WTC11 (cell line): Measurements from ENCODE around the gene NEO1. TPM values are rescaled to one million over a fixed set of nuclear protein-coding genes. Genes with fewer than 3 reads are reported as not detected.

Experiments used
- ATAC-seq: fragments of 200-7000 bp; cut with Tn5 transposase; 2 replicates; pipeline ENCODE4 v1.10.0; 2021; ENCODE audit warnings: mild to moderate bottlenecking, moderate library complexity
- CTCF ChIA-PET: fragments of 300-600 bp; sonication (Branson Sonifier 250); formaldehyde crosslinking; loops from one replicate; lab custom pipeline; 2021; ENCODE audit warnings: antibody characterized with exemption; lab: Charles Lee
- POLR2A ChIA-PET: fragments of 350-600 bp; sonication (Branson Sonifier 250); formaldehyde crosslinking; loops from one replicate; lab custom pipeline; 2021; ENCODE audit warnings: antibody characterized with exemption; lab: Charles Lee
- DNase-seq: peaks from one replicate; pipeline ENCODE4 v3.0.0; 2021; ENCODE audit warnings: low spot score
- H3K27ac Mint-ChIP-seq: 2 replicates; pipeline ENCODE4 v1.8.0; 2021; ENCODE audit warnings: mixed read lengths
- H3K27me3 Mint-ChIP-seq: 2 replicates; pipeline ENCODE4 v1.8.0; 2021; ENCODE audit warnings: low read depth, mild to moderate bottlenecking, moderate library complexity, mixed read lengths
- H3K36me3 Mint-ChIP-seq: 2 replicates; pipeline ENCODE4 v1.8.0; 2021; ENCODE audit warnings: mixed read lengths
- H3K4me1 Mint-ChIP-seq: 2 replicates; pipeline ENCODE4 v1.8.0; 2022; ENCODE audit warnings: mixed read lengths
- H3K4me3 Mint-ChIP-seq: 2 replicates; pipeline ENCODE4 v1.8.0; 2021; ENCODE audit warnings: mild to moderate bottlenecking, moderate library complexity, mixed read lengths
- H3K9me3 Mint-ChIP-seq: 2 replicates; pipeline ENCODE4 v1.8.0; 2021; ENCODE audit warnings: mixed read lengths
- ATF3 ChIP-seq: sonication (generic); formaldehyde crosslinking; conservative IDR thresholded peaks from 2 replicates; pipeline ENCODE4 v1.8.1; 2022; ENCODE audit warnings: mild to moderate bottlenecking, missing genetic modification reagents
- CREM ChIP-seq: sonication (generic); formaldehyde crosslinking; IDR thresholded peaks from 2 replicates; pipeline ENCODE4 v1.8.1; 2022; ENCODE audit warnings: mild to moderate bottlenecking, missing genetic modification reagents, moderate library complexity
- E2F1 ChIP-seq: sonication (generic); formaldehyde crosslinking; IDR thresholded peaks from 2 replicates; pipeline ENCODE4 v1.8.0; 2022; ENCODE audit warnings: mild to moderate bottlenecking, missing genetic modification reagents
- ESRRA ChIP-seq: sonication (generic); formaldehyde crosslinking; IDR thresholded peaks from 2 replicates; pipeline ENCODE4 v1.8.1; 2022; ENCODE audit warnings: mild to moderate bottlenecking, missing genetic modification reagents, borderline replicate concordance
- FOXK1 ChIP-seq: sonication (generic); formaldehyde crosslinking; IDR thresholded peaks from 2 replicates; pipeline ENCODE4 v1.8.0; 2022; ENCODE audit warnings: mild to moderate bottlenecking, moderate library complexity, missing genetic modification reagents
- HMGXB4 ChIP-seq: sonication (generic); formaldehyde crosslinking; IDR thresholded peaks from 2 replicates; pipeline ENCODE4 v1.8.1; 2023; ENCODE audit warnings: mild to moderate bottlenecking, moderate library complexity, missing genetic modification reagents
- IRF1 ChIP-seq: sonication (generic); formaldehyde crosslinking; IDR thresholded peaks from 2 replicates; pipeline ENCODE4 v1.8.0; 2023; ENCODE audit warnings: missing genetic modification reagents
- JUN ChIP-seq: sonication (generic); formaldehyde crosslinking; IDR thresholded peaks from 2 replicates; pipeline ENCODE4 v1.8.0; 2023; ENCODE audit warnings: mild to moderate bottlenecking, missing genetic modification reagents
- MAX ChIP-seq: sonication (generic); formaldehyde crosslinking; IDR thresholded peaks from 2 replicates; pipeline ENCODE4 v1.8.0; 2022; ENCODE audit warnings: mild to moderate bottlenecking, missing genetic modification reagents
- MXD4 ChIP-seq: fragments of 250-450 bp; sonication (Bioruptor Pico); IDR thresholded peaks from 2 replicates; pipeline ENCODE4 v1.8.0; 2021; ENCODE audit warnings: mild to moderate bottlenecking, moderate library complexity, borderline replicate concordance
- NFE2L1 ChIP-seq: sonication (generic); formaldehyde crosslinking; IDR thresholded peaks from 2 replicates; pipeline ENCODE4 v1.8.1; 2023; ENCODE audit warnings: missing genetic modification reagents
- NFYB ChIP-seq: sonication (generic); formaldehyde crosslinking; conservative IDR thresholded peaks from 2 replicates; pipeline ENCODE4 v1.8.0; 2022; ENCODE audit warnings: low read depth, missing genetic modification reagents
- NR1H2 ChIP-seq: sonication (generic); formaldehyde crosslinking; IDR thresholded peaks from 2 replicates; pipeline ENCODE4 v1.9.0; 2021; ENCODE audit warnings: mild to moderate bottlenecking, moderate library complexity, missing genetic modification reagents
- NR3C1 ChIP-seq: sonication (generic); formaldehyde crosslinking; conservative IDR thresholded peaks from 2 replicates; pipeline ENCODE4 v1.8.1; 2023; ENCODE audit warnings: low read depth, mild to moderate bottlenecking, missing genetic modification reagents
- SP1 ChIP-seq: sonication (generic); formaldehyde crosslinking; conservative IDR thresholded peaks from 2 replicates; pipeline ENCODE4 v1.8.1; 2022; ENCODE audit warnings: missing genetic modification reagents
- TCF7 ChIP-seq: sonication (generic); formaldehyde crosslinking; IDR thresholded peaks from 2 replicates; pipeline ENCODE4 v1.8.0; 2022; ENCODE audit warnings: mild to moderate bottlenecking, low read depth, missing genetic modification reagents, moderate library complexity
- USF2 ChIP-seq: sonication (generic); formaldehyde crosslinking; IDR thresholded peaks from 2 replicates; pipeline ENCODE4 v1.8.1; 2023; ENCODE audit warnings: mild to moderate bottlenecking, missing genetic modification reagents, moderate library complexity
- ZNF263 ChIP-seq: sonication (generic); formaldehyde crosslinking; IDR thresholded peaks from 2 replicates; pipeline ENCODE4 v1.8.1; 2022; ENCODE audit warnings: low read depth, mild to moderate bottlenecking, moderate library complexity, missing genetic modification reagents
- ZNF671 ChIP-seq: fragments of 250-450 bp; sonication (Bioruptor Pico); IDR thresholded peaks from 2 replicates; pipeline ENCODE4 v1.8.0; 2021; ENCODE audit warnings: mild to moderate bottlenecking
- total RNA-seq: library from RNA; stranded (reverse); gene quantifications from 3 replicates; pipeline ENCODE4 v1.2.3, GENCODE V29; 2021
- TF ChIP-seq, protein P1 (sequence below): sonication (generic); formaldehyde crosslinking; IDR thresholded peaks from 2 replicates; pipeline ENCODE4 v1.8.0; 2022; ENCODE audit warnings: mild to moderate bottlenecking, missing genetic modification reagents
- TF ChIP-seq, protein P2 (sequence below): sonication (generic); formaldehyde crosslinking; IDR thresholded peaks from 2 replicates; pipeline ENCODE4 v1.8.1; 2022; ENCODE audit warnings: mild to moderate bottlenecking, missing genetic modification reagents, moderate library complexity, borderline replicate concordance

The NEO1 gene
- total RNA-seq, 1 experiment from 2014 or later, result 37.1 TPM

DNA sequence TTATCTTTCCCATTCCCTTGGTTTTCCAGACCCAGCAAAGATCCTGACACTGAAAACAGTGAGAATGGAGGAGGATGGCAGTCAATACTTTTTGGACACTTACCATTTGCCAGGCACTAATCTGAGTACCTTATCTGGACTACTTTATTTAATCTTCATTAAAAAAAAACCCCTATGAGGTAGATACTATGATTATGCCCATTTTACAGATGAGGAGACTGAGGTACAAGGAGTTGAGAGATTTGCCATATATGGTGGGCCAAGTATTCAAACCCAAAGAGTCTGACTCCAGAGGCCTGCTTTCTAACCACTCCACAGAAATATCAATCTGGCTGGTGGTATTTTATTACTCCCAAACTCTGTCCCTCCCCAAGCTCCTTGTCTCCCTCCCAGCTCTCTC is 296.9 kb downstream of the NEO1 start (continued):
- no peak for TF ChIP-seq E2F1 (CRISPR knock-in tag)
- no peak for TF ChIP-seq NR1H2 (CRISPR knock-in tag)
- no peak for TF ChIP-seq ZNF263

DNA sequence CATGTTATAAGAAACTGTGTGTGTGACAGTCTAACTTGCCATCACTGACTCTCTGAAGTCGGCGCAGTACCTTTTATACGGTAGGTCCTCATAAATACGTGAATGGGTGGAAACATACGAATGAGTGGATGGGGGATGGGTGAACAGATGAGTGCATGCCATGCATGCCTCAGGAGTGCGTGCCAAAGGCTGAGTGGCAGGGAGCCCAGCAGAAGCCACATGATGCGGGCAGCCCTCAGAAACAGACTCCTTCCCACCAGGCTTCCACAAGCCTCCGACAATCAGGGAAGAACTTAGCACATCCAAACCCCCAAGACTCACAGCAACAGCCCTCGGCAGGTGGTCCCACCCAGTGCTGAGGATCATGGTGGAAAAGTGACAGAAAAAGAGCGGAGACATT is 299.8 kb downstream of the NEO1 start:
- ATAC-seq, result no peak
- Mint-ChIP-seq H3K4me3 (no peak overlapping the region), H3K27ac (no peak overlapping the region), H3K4me1 (peaks cover 29% of the 10 kb centered on the region)
- no peak for DNase-seq
- CTCF ChIA-PET, result interaction anchor here (1.0 kb wide), 1 partner anchor 339 kb away, joined by 3 read pairs; no protein-coding TSS in a partner anchor
- TF ChIP-seq MAX (CRISPR knock-in tag), result no peak
- no peak for TF ChIP-seq ZNF671 (CRISPR knock-in tag)
- no peak for TF ChIP-seq MXD4 (CRISPR knock-in tag)
- TF ChIP-seq NFE2L1 (CRISPR knock-in tag), result no peak
- TF ChIP-seq JUN (CRISPR knock-in tag), result no peak
- no peak for TF ChIP-seq E2F1 (CRISPR knock-in tag)
- no peak for TF ChIP-seq CREM
- TF ChIP-seq, all 79 proteins: peak for 0
- Mint-ChIP-seq H3K36me3 (no peaks in the 10 kb centered on the region), H3K9me3 (no peaks in the 10 kb centered on the region), H3K27me3 (no peaks in the 10 kb centered on the region)
- POLR2A ChIA-PET, result no interaction called here

- no peak overlapping the region for H3K4me3 Mint-ChIP-seq
- no peaks in the 10 kb centered on the region for H3K27me3 Mint-ChIP-seq
- no peaks in the 10 kb centered on the region for H3K36me3 Mint-ChIP-seq
- peaks cover 19% of the 10 kb centered on the region for H3K4me1 Mint-ChIP-seq
- ChIA-PET POLR2A (interaction anchor here (0.6 kb wide), 1 partner anchor 202 kb away, joined by 3 read pairs; no protein-coding TSS in a partner anchor), CTCF (interaction anchor here (0.6 to 1.6 kb wide), 7 partner anchors 11 to 354 kb away, joined by 3 to 5 read pairs (median 4); no protein-coding TSS in a partner anchor)
- ATAC-seq, result peak; percentile 69
- TF ChIP-seq SP1 (CRISPR knock-in tag) (no peak), IRF1 (CRISPR knock-in tag) (no peak), USF2 (CRISPR knock-in tag) (no peak), TCF7 (CRISPR knock-in tag) (no peak), ESRRA (CRISPR knock-in tag) (no peak), MAX (CRISPR knock-in tag) (no peak), NR3C1 (CRISPR knock-in tag) (no peak), HMGXB4 (CRISPR knock-in tag) (no peak), FOXK1 (CRISPR knock-in tag) (no peak), ATF3 (CRISPR knock-in tag) (no peak), NFYB (CRISPR knock-in tag) (no peak)
- TF ChIP-seq, protein P1, sequence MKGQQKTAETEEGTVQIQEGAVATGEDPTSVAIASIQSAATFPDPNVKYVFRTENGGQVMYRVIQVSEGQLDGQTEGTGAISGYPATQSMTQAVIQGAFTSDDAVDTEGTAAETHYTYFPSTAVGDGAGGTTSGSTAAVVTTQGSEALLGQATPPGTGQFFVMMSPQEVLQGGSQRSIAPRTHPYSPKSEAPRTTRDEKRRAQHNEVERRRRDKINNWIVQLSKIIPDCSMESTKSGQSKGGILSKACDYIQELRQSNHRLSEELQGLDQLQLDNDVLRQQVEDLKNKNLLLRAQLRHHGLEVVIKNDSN (CRISPR knock-in tag), result no peak
- TF ChIP-seq, protein P2, sequence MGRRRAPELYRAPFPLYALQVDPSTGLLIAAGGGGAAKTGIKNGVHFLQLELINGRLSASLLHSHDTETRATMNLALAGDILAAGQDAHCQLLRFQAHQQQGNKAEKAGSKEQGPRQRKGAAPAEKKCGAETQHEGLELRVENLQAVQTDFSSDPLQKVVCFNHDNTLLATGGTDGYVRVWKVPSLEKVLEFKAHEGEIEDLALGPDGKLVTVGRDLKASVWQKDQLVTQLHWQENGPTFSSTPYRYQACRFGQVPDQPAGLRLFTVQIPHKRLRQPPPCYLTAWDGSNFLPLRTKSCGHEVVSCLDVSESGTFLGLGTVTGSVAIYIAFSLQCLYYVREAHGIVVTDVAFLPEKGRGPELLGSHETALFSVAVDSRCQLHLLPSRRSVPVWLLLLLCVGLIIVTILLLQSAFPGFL, result no peak
- no peak overlapping the region for H3K27ac Mint-ChIP-seq
- no peak for DNase-seq
- no peaks in the 10 kb centered on the region for H3K9me3 Mint-ChIP-seq
Observed at GRCh38 chr15:73353734-73354133, 301.5 kb downstream of the NEO1 start.
